Mesenchymal stem cell (in vitro differentiated cells and primary cell): Measurements from ENCODE around the gene DENND10.

ENCODE experiments used
- DNase-seq: peaks from one replicate; pipeline ENCODE4 v3.0.0-alpha.2; 2013
- H2AFZ ChIP-seq: one replicate; pipeline ENCODE4 v1.6.1; 2013; ENCODE audit warnings: low read depth, mild to moderate bottlenecking, control low read depth, inconsistent platforms, low read length, moderate library complexity
- H2AK5ac ChIP-seq: 2 replicates; pipeline ENCODE4 v1.6.1; 2013; ENCODE audit warnings: low read length, moderate library complexity, mild to moderate bottlenecking, inconsistent platforms; ENCODE audit not compliant: severe bottlenecking
- H2BK120ac ChIP-seq: one replicate; pipeline ENCODE4 v1.6.1; 2013; ENCODE audit warnings: low read depth, mild to moderate bottlenecking, inconsistent platforms, low read length, moderate library complexity
- H2BK12ac ChIP-seq, 2 experiments: one replicate each; pipeline ENCODE4 v1.6.1; 2013; ENCODE audit warnings: inconsistent platforms in 2 of 2, low read length in 2 of 2, mild to moderate bottlenecking in 2 of 2, moderate library complexity in 2 of 2, control low read depth in 1 of 2
- H2BK15ac ChIP-seq: one replicate; pipeline ENCODE4 v1.6.1; 2013; ENCODE audit warnings: mild to moderate bottlenecking, low read depth, inconsistent platforms; ENCODE audit not compliant: poor library complexity, severe bottlenecking
- H2BK5ac ChIP-seq: 2 replicates; pipeline ENCODE4 v1.6.1; 2013; ENCODE audit warnings: low read depth, mild to moderate bottlenecking, low read length, control low read depth, inconsistent platforms; ENCODE audit not compliant: poor library complexity, severe bottlenecking
- H3K14ac ChIP-seq, 2 experiments: one replicate each; pipeline ENCODE4 v1.6.1; 2013; ENCODE audit warnings: inconsistent platforms in 2 of 2, low read length in 2 of 2, control low read depth in 1 of 2, mild to moderate bottlenecking in 1 of 2, moderate library complexity in 1 of 2
- H3K18ac ChIP-seq, 2 experiments: one replicate each; pipeline ENCODE4 v1.6.1; 2013; ENCODE audit warnings: inconsistent platforms in 2 of 2, low read length in 2 of 2, control low read depth in 1 of 2, low read depth in 1 of 2, mild to moderate bottlenecking in 1 of 2
- H3K23ac ChIP-seq, 2 experiments: one replicate each; pipeline ENCODE4 v1.6.1; 2013; ENCODE audit warnings: inconsistent platforms in 2 of 2, low read length in 2 of 2, mild to moderate bottlenecking in 2 of 2, moderate library complexity in 2 of 2, control low read depth in 1 of 2
- H3K27ac ChIP-seq: 2 replicates; pipeline ENCODE4 v1.5.1; 2013; ENCODE audit warnings: mild to moderate bottlenecking, moderate library complexity, low read length, control low read depth, inconsistent platforms; ENCODE audit not compliant: poor library complexity, severe bottlenecking
- H3K27me3 ChIP-seq, 2 experiments: 2 replicates each; pipeline versions ENCODE4 v1.6.1 to v1.7.0; 2013; ENCODE audit warnings: low read length in 2 of 2, mild to moderate bottlenecking in 2 of 2, moderate library complexity in 2 of 2, control low read depth in 1 of 2, inconsistent platforms in 1 of 2; ENCODE audit not compliant: control insufficient read depth in 1 of 2, insufficient read depth in 1 of 2
- H3K36me3 ChIP-seq, 2 experiments: 2 replicates each; pipeline versions ENCODE4 v1.6.1 to v1.7.0; 2013; ENCODE audit warnings: low read length in 2 of 2, control low read depth in 1 of 2, inconsistent platforms in 1 of 2, low read depth in 1 of 2, mild to moderate bottlenecking in 1 of 2; ENCODE audit not compliant: insufficient read depth in 2 of 2, control insufficient read depth in 1 of 2
- H3K4ac ChIP-seq, 2 experiments: one replicate each; pipeline ENCODE4 v1.6.1; 2013; ENCODE audit warnings: inconsistent platforms in 2 of 2, low read length in 2 of 2, mild to moderate bottlenecking in 2 of 2, moderate library complexity in 2 of 2, control low read depth in 1 of 2, low read depth in 1 of 2
- H3K4me1 ChIP-seq: 2 replicates; pipeline ENCODE4 v1.6.1; 2013; ENCODE audit warnings: low read depth, low read length, control low read depth; ENCODE audit not compliant: control insufficient read depth, insufficient read depth
- H3K4me2 ChIP-seq: 2 replicates; pipeline ENCODE4 v1.6.1; 2013; ENCODE audit warnings: low read length, mild to moderate bottlenecking, inconsistent platforms; ENCODE audit not compliant: poor library complexity, severe bottlenecking
- H3K4me3 ChIP-seq, 2 experiments: 2 replicates each; pipeline versions ENCODE4 v1.5.1 to v1.7.0; 2013; ENCODE audit warnings: low read length in 2 of 2, mild to moderate bottlenecking in 2 of 2, control low read depth in 1 of 2, low read depth in 1 of 2; ENCODE audit not compliant: insufficient read depth in 1 of 2
- H3K79me1 ChIP-seq: replicated peaks from 2 replicates; pipeline ENCODE4 v1.6.1; 2013; ENCODE audit warnings: mild to moderate bottlenecking, control low read depth, low read length, inconsistent platforms; ENCODE audit not compliant: poor library complexity, severe bottlenecking
- H3K9ac ChIP-seq: 2 replicates; pipeline ENCODE4 v1.7.0; 2013; ENCODE audit warnings: mild to moderate bottlenecking, low read length, moderate library complexity
- H3K9me3 ChIP-seq: 2 replicates; pipeline ENCODE4 v1.7.0; 2013; ENCODE audit warnings: mild to moderate bottlenecking, low read length; ENCODE audit not compliant: control insufficient read depth
- H4K8ac ChIP-seq: one replicate; pipeline ENCODE4 v1.6.1; 2013; ENCODE audit warnings: inconsistent platforms, mild to moderate bottlenecking, low read length, moderate library complexity
- H4K91ac ChIP-seq: one replicate; pipeline ENCODE4 v1.6.1; 2013; ENCODE audit warnings: mild to moderate bottlenecking, low read length, inconsistent platforms
- WGBS: methylation state at CpG from one replicate; pipeline ENCODE4 v1.1.7; 2013; ENCODE audit warnings: mixed read lengths; 5-methylcytosine and 5-hydroxymethylcytosine counted together

Gene DENND10

DNA sequence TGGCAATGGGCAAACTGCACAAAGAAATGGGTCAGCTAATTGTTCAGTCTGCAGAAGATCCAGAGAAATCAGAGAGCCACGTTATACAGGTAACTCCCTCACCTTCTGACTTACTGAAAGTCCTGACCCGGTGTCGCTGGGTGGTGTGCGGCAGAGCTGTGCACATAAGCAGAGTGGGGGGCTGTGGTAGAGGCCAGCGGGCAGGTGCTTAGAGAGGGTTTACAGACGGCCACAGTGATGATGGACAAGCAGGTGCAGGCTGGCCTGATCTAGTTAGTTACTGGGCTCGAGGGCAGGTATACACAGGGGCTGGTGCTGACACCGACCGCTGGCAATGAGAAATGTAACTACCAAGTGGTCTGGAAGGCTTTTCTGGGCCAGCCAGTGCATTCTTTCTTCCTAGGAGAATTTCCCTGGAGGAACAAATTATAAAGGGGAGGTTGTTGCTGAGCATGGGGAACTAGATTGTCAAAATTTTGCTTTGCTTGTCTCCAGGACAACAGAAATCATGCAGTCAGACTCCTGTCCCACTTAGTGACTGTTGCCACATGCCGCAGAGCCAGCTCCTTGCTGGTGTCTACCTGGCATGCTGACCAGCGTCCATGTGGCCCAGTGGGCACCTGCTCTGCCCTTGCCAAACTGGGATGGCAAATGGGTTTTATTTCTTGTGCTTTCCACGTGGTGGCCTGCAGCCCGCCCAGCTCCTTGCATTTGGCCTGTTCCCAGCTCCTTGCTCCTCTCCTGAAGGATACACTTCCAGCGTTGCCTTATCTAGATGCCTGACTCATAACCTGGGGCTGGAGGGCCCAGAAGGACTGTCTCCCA lies 28.8 kb downstream of the DENND10 start:
- peaks cover 40 to 67% of the 10 kb centered on the region in 2 experiments for H3K36me3 ChIP-seq
- no peak overlapping the region for H4K8ac ChIP-seq
- DNase-seq: no peak
- no peak overlapping the region for H3K18ac ChIP-seq
- H3K4me1 ChIP-seq: peaks cover 5% of the 10 kb centered on the region
- H3K14ac ChIP-seq: no peak overlapping the region
- H3K4ac ChIP-seq: no peak overlapping the region
- H3K27me3 ChIP-seq: no peaks in the 10 kb centered on the region
- H3K4me3 ChIP-seq: no peak overlapping the region
- H3K79me1 ChIP-seq: peaks cover 8% of the 10 kb centered on the region
- H3K27ac ChIP-seq: no peak overlapping the region
- no peak overlapping the region for H2BK120ac ChIP-seq
- H4K91ac ChIP-seq: no peak overlapping the region
- no peak overlapping the region for H3K23ac ChIP-seq
- WGBS: 95% methylated on average over 14 of the region's 14 CpGs
- H2BK12ac ChIP-seq: no peak overlapping the region
- H2AK5ac ChIP-seq: no peak overlapping the region
- no peak overlapping the region for H2AFZ ChIP-seq
- no peak overlapping the region for H2BK5ac ChIP-seq
- H3K9ac ChIP-seq: no peak overlapping the region
- H3K9me3 ChIP-seq: no peaks in the 10 kb centered on the region
- H3K4me2 ChIP-seq: no peak overlapping the region
- H2BK15ac ChIP-seq: no peak overlapping the region

DNA sequence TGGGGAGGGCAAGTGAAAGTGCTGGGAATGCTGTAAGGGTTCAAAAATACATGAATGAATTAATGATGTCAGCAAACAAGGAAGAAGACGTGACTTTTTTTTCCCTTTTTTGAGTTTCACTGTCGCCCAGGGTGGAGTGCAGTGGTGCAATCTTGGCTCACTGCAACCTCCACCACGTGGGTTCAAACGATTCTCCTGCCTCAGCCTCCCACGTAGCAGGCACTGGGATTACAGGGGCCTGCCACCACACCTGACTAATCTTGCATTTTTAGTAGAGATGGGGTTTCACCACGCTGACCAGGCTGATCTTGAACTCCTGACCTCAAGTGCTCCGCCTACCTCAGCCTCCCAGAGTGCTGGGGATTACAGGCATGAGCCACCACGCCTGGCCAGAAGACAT lies 30.0 kb downstream of the DENND10 start:
- Histone ChIP-seq H2AK5ac (no peak overlapping the region), H2AFZ (no peak overlapping the region), H3K27me3 (no peaks in the 10 kb centered on the region), H3K9ac (no peak overlapping the region), H4K91ac (no peak overlapping the region), H2BK120ac (no peak overlapping the region), H3K9me3 (no peaks in the 10 kb centered on the region), H2BK5ac (no peak overlapping the region), H3K4me3 (no peak overlapping the region), H2BK12ac (no peak overlapping the region), H3K23ac (no peak overlapping the region), H3K4ac (no peak overlapping the region), H3K36me3 (peaks cover 37 to 62% of the 10 kb centered on the region in 2 experiments), H3K4me2 (no peak overlapping the region), H2BK15ac (no peak overlapping the region), H3K4me1 (peaks cover 5% of the 10 kb centered on the region), H3K18ac (no peak overlapping the region), H3K79me1 (peaks cover 8% of the 10 kb centered on the region), H4K8ac (no peak overlapping the region), H3K27ac (no peak overlapping the region), H3K14ac (no peak overlapping the region)
- 95% methylated on average over 8 of the region's 8 CpGs for WGBS
- no peak for DNase-seq

DNA sequence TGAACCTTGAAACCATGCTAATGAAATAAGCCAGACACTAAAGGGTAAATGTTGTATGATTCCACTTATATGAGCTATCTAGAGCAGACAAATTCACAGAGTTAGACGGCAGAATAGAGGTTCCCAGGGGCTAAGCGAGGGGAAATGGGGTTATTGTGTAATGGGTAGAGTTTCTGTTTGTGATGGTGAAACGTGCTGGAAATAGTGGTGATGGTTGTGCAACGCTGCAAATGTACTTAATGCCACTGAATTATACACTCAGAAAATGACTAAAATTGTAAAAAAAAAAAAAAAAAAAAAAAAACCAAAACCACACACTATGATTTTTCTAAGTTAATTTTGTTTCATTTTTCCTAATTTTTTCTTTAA lies 31.6 kb downstream of the DENND10 start:
- no peak overlapping the region for H3K23ac ChIP-seq
- H2BK12ac ChIP-seq: no peak overlapping the region
- DNase-seq: peak; percentile 79
- H2BK120ac ChIP-seq: no peak overlapping the region
- no peaks in the 10 kb centered on the region for H3K9me3 ChIP-seq
- peaks cover 43 to 50% of the 10 kb centered on the region in 2 experiments for H3K36me3 ChIP-seq
- H3K4me3 ChIP-seq: peak overlapping the region in 1 of 2 experiments; percentile 1
- no peak overlapping the region for H2BK5ac ChIP-seq
- H3K9ac ChIP-seq: peak overlapping the region; percentile 37
- H3K27ac ChIP-seq: no peak overlapping the region
- no peak overlapping the region for H2AFZ ChIP-seq
- no peaks in the 10 kb centered on the region for H3K27me3 ChIP-seq
- no peak overlapping the region for H4K91ac ChIP-seq
- peak overlapping the region; percentile 46 for H2AK5ac ChIP-seq
- WGBS: 72% methylated on average over 2 of the region's 4 CpGs
- peaks cover 8% of the 10 kb centered on the region for H3K79me1 ChIP-seq
- H3K18ac ChIP-seq: no peak overlapping the region
- H4K8ac ChIP-seq: no peak overlapping the region
- no peak overlapping the region for H3K4ac ChIP-seq
- H3K4me1 ChIP-seq: peaks cover 3% of the 10 kb centered on the region
- no peak overlapping the region for H3K14ac ChIP-seq
- no peak overlapping the region for H3K4me2 ChIP-seq
- no peak overlapping the region for H2BK15ac ChIP-seq

DNA sequence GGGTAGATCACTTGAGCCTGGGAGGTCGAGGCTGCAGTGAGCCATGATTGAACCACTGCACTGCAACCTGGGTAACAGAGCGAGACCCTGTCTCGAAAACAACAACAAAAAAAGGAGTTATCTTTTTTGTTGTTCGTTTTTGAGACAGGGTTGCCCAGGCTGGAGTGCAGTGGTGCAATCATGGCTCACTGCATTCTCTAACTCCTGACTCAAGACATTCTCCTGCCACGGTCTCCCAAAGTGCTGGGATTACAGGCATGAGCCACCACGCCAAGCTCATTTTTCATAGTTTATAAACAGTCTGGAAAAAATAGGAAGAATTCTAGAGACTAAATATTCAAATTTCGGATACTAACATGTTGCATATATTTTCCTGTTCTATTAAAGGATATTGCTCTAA lies 32.2 kb downstream of the DENND10 start:
- Histone ChIP-seq H3K4me1 (no peaks in the 10 kb centered on the region), H3K79me1 (peaks cover 8% of the 10 kb centered on the region), H3K36me3 (peaks cover 45 to 49% of the 10 kb centered on the region in 2 experiments), H3K27ac (no peak overlapping the region), H4K8ac (no peak overlapping the region), H3K4me3 (no peak overlapping the region), H2BK15ac (no peak overlapping the region), H3K4ac (no peak overlapping the region), H3K27me3 (no peaks in the 10 kb centered on the region), H3K9ac (no peak overlapping the region), H4K91ac (no peak overlapping the region), H3K9me3 (no peaks in the 10 kb centered on the region), H3K18ac (no peak overlapping the region), H3K14ac (no peak overlapping the region), H3K23ac (no peak overlapping the region), H2AK5ac (no peak overlapping the region), H2BK5ac (no peak overlapping the region), H2BK120ac (no peak overlapping the region), H2AFZ (no peak overlapping the region), H3K4me2 (no peak overlapping the region), H2BK12ac (no peak overlapping the region)
- WGBS: 79% methylated on average over 5 of the region's 7 CpGs
- no peak for DNase-seq
